ENCODE measurements around the gene SMYD5.

DNA sequence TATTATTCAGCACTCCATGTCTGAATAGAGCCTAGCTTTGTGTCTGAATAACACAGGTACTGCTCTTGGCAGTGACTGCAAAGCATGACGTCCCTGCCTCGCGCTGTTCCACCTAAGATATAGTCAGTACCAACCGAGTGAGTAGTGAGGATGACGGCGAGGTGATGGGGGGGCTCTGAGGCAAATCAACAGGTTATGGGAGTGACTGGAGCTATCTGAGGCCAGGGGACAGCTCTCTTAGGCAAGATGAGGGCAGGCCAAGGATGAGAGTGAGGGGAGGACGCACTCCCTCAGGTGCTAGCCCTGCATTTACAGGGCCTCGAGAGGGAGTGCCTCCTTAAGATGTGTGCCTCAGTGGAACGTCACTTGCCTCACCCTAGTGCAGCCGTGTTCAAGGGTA, 39.8 kb upstream of the SMYD5 start:
- TF ChIP-seq CTCF (IDR thresholded peaks at IDR 0.05) (no peak), POLR2A (IDR thresholded peaks at IDR 0.05) (no peak)

Measured in lower leg skin (tissue), 3 donors.